K562 (cell line): Measurements from ENCODE around the gene VWA3B. TPM values are rescaled to one million over a fixed set of nuclear protein-coding genes. Genes with fewer than 3 reads are reported as not detected.
A peak's percentile ranks its signal among the peaks of the same experiment; 100 is the strongest.

Experiments
- ATAC-seq: fragments of 200-7000 bp; cut with Tn5 transposase; 3 replicates; pipeline ENCODE4 v1.9.1; 2020; ENCODE audit warnings: moderate library complexity
- BruUV-seq: library from RNA; stranded (reverse); fragments of 400-500 nt; replicated peaks from 2 replicates; lab custom pipeline; 2021; lab: Mats Ljungman, UMichigan
- CTCF ChIA-PET: fragments of 300-600 bp; formaldehyde crosslinking; extraction: SDS; loops from one replicate; lab custom pipeline; 2021; ENCODE audit warnings: low intra/inter-chr PET ratio; lab: Yijun Ruan, JAX
- POLR2A ChIA-PET: fragments of 300-600, 350-650 bp; sonication (Branson Sonifier 250); formaldehyde crosslinking; extraction: SDS; loops from one replicate; lab custom pipeline; 2021; ENCODE audit warnings: antibody characterized with exemption, inconsistent platforms; lab: Yijun Ruan, JAX
- DNase-seq, 4 experiments: peaks; one replicate each; pipeline versions ENCODE4 v3.0.0 to v3.0.0-alpha.2; 2011 to 2018; ENCODE audit warnings: low spot score in 3 of 4, mixed read lengths in 3 of 4; ENCODE audit errors: extremely low read depth in 1 of 4
- FAIRE-seq: peaks from 2 replicates; lab custom pipeline; 2011; peaks lifted over from hg19 to GRCh38; lab: Jason Lieb, UNC
- H2AFZ ChIP-seq: 2 replicates; pipeline ENCODE4 v1.6.0; 2011; ENCODE audit warnings: low read depth, low read length, control low read depth, inconsistent platforms
- H3K27ac ChIP-seq: fragments of 200-600 bp; 3 replicates; pipeline ENCODE4 v1.8.0; 2011; ENCODE audit warnings: low read depth, mild to moderate bottlenecking, control low read depth, inconsistent platforms, low read length, moderate library complexity, mixed read lengths; ENCODE audit errors: extremely low read depth
- H3K27me3 ChIP-seq, 2 experiments: fragments of 300-600 bp in 1 of 2; 2 replicates in 1 of 2; 3 replicates in 1 of 2; pipeline versions ENCODE4 v1.6.0 to v1.8.0; 2011; ENCODE audit warnings: inconsistent platforms in 2 of 2, low read length in 2 of 2, mild to moderate bottlenecking in 1 of 2, mixed read lengths in 1 of 2, moderate library complexity in 1 of 2; ENCODE audit not compliant: control insufficient read depth in 2 of 2, insufficient read depth in 2 of 2
- H3K36me3 ChIP-seq: fragments of 300-600 bp; 3 replicates; pipeline ENCODE4 v1.8.0; 2011; ENCODE audit warnings: mild to moderate bottlenecking, low read length, inconsistent platforms; ENCODE audit not compliant: control insufficient read depth, insufficient read depth
- H3K4me1 ChIP-seq, 2 experiments: fragments of 200-600 bp in 1 of 2; replicated peaks in 1 of 2; 2 replicates in 1 of 2; 3 replicates in 1 of 2; pipeline versions ENCODE4 v1.5.1 to v1.8.0; 2011; ENCODE audit warnings: inconsistent platforms in 2 of 2, low read length in 2 of 2, mild to moderate bottlenecking in 1 of 2, mixed read lengths in 1 of 2, moderate library complexity in 1 of 2; ENCODE audit not compliant: control insufficient read depth in 2 of 2, insufficient read depth in 2 of 2
- H3K4me2 ChIP-seq: 2 replicates; pipeline ENCODE4 v1.6.1; 2011; ENCODE audit warnings: low read length, control low read depth, inconsistent platforms, mixed read lengths; ENCODE audit not compliant: insufficient read depth
- H3K4me3 ChIP-seq: fragments of 200-600 bp; sonication (generic), shearing (Covaris generic); 2 replicates; pipeline ENCODE4 v1.5.1; 2016; ENCODE audit warnings: control low read depth, inconsistent platforms
- H3K79me2 ChIP-seq: fragments of 200-600 bp; 3 replicates; pipeline ENCODE4 v1.8.0; 2011; ENCODE audit warnings: low read length, inconsistent platforms; ENCODE audit not compliant: control insufficient read depth, insufficient read depth
- H3K9ac ChIP-seq, 2 experiments: 2 replicates each; pipeline versions ENCODE4 v1.6.0 to v1.6.1; 2011; ENCODE audit warnings: low read depth in 2 of 2, low read length in 2 of 2, control low read depth in 1 of 2, inconsistent platforms in 1 of 2, mild to moderate bottlenecking in 1 of 2, mixed read lengths in 1 of 2; ENCODE audit not compliant: insufficient read depth in 1 of 2
- H3K9me1 ChIP-seq: one replicate; pipeline ENCODE4 v1.6.0; 2011; ENCODE audit warnings: inconsistent platforms, mild to moderate bottlenecking, low read length, moderate library complexity; ENCODE audit not compliant: control insufficient read depth, insufficient read depth
- H3K9me3 ChIP-seq: replicated peaks from 2 replicates; pipeline ENCODE4 v1.5.1; 2011; ENCODE audit warnings: low read depth, low read length, inconsistent platforms; ENCODE audit not compliant: control insufficient read depth, insufficient read depth
- H4K20me1 ChIP-seq: replicated peaks from 2 replicates; pipeline ENCODE4 v1.6.1; 2011; ENCODE audit warnings: low read length, inconsistent platforms, mixed read lengths; ENCODE audit not compliant: control insufficient read depth, insufficient read depth
- BMI1 ChIP-seq: fragments of 150-350 bp; IDR thresholded peaks from 2 replicates; pipeline ENCODE4 v1.6.1; 2014; ENCODE audit warnings: low read length
- CBX2 ChIP-seq: fragments of 200-600 bp; sonication (generic); IDR thresholded peaks from one replicate; pipeline ENCODE4 v1.6.1; 2012; ENCODE audit warnings: mild to moderate bottlenecking, low read length, inconsistent platforms; ENCODE audit not compliant: insufficient read depth, poor library complexity, severe bottlenecking
- CEBPB ChIP-seq: fragments of 450-650 bp; IDR thresholded peaks from 2 replicates; pipeline ENCODE4 v1.6.1; 2016; ENCODE audit warnings: missing genetic modification characterization, missing compliant biosample characterization
- GTF2F1 ChIP-seq: IDR thresholded peaks from 2 replicates; pipeline ENCODE4 v1.6.1; 2011; ENCODE audit warnings: low read depth, low read length, improper control_type of control experiment
- MIER1 ChIP-seq: fragments of 450-650 bp; IDR thresholded peaks from 2 replicates; pipeline ENCODE4 v1.6.1; 2016; ENCODE audit warnings: antibody characterized with exemption, mild to moderate bottlenecking, low read depth
- NFYB ChIP-seq: IDR thresholded peaks from 2 replicates; pipeline ENCODE4 v1.6.1; 2011; ENCODE audit warnings: mild to moderate bottlenecking, moderate library complexity; ENCODE audit not compliant: insufficient read length; ENCODE audit errors: extremely low read depth
- TOE1 ChIP-seq, 2 experiments: fragments of 450-650 bp in 1 of 2; sonication (generic) in 1 of 2; formaldehyde crosslinking in 1 of 2; IDR thresholded peaks; 2 replicates each; pipeline versions ENCODE4 v1.7.1 to v1.8.0; 2016 to 2022; ENCODE audit warnings: borderline replicate concordance in 2 of 2, mild to moderate bottlenecking in 2 of 2, antibody characterized with exemption in 1 of 2, inconsistent platforms in 1 of 2, low read depth in 1 of 2, missing genetic modification reagents in 1 of 2, moderate library complexity in 1 of 2
- ZFP30 ChIP-seq: fragments of 250-450 bp; sonication (Bioruptor Pico); IDR thresholded peaks from 2 replicates; pipeline ENCODE4 v1.8.0; 2022; ENCODE audit warnings: moderate library complexity, mild to moderate bottlenecking, inconsistent platforms, borderline replicate concordance
- ZNF75A ChIP-seq: fragments of 450-650 bp; formaldehyde crosslinking; IDR thresholded peaks from 2 replicates; pipeline ENCODE4 v1.4.0; 2020; ENCODE audit warnings: mild to moderate bottlenecking
- WGBS: fragments of 100-300 bp; shearing (Covaris generic); methylation state at CpG from one replicate; pipeline ENCODE4 v1.1.6; 2016; ENCODE audit warnings: low coverage, mixed read lengths; ENCODE audit not compliant: insufficient coverage; ENCODE audit errors: missing lambda C conversion rate; 5-methylcytosine and 5-hydroxymethylcytosine counted together
- in situ Hi-C: fragments of 300-500 bp; cut with MboI; formaldehyde crosslinking; loops from 4 replicates; pipeline ENCODE4 v1.15.0; 2018; ENCODE audit warnings: inconsistent platforms, mixed read lengths
- intact Hi-C: fragments of 100-400 bp; cut with micrococcal nuclease; formaldehyde crosslinking; loops from 2 replicates; pipeline ENCODE4 v1.14.2; 2022
- polyA plus RNA-seq, 8 experiments: library from polyadenylated mRNA; depleted of rRNA in 4 of 8; stranded (reverse) in 5 of 8; unstranded in 3 of 8; fragments of >200 nt; fragmentation: Nextera tagmentation in 2 of 8; fragmentation: Illumina TruSeq in 1 of 8; extraction: Ambion mirVana in 2 of 8; extraction: Trizol in 1 of 8; gene quantifications; 2 replicates each; pipeline versions ENCODE4 v1.2.1 to v1.2.3, GENCODE V29; 2011 to 2014; ENCODE audit warnings: inconsistent platforms in 1 of 8, missing spikeins in 1 of 8
- total RNA-seq, 7 experiments: library from RNA; depleted of rRNA in 6 of 7; stranded (reverse); fragments of >200 nt in 6 of 7; fragmentation: Illumina TruSeq in 2 of 7; extraction: Trizol in 2 of 7; gene quantifications; 2 replicates each; pipeline versions ENCODE4 v1.2.1 to v1.2.3, GENCODE V29; 2011 to 2021; ENCODE audit warnings: low replicate concordance in 1 of 7
- TF ChIP-seq, protein P1 (sequence below): fragments of 450-650 bp; IDR thresholded peaks from 2 replicates; pipeline ENCODE4 v1.6.1; 2016
- TF ChIP-seq, protein P2 (sequence below): sonication (generic); formaldehyde crosslinking; IDR thresholded peaks from 2 replicates; pipeline ENCODE4 v1.8.0; 2022; ENCODE audit warnings: mild to moderate bottlenecking, missing genetic modification reagents
- TF ChIP-seq, protein P3 (sequence below): fragments of 450-650 bp; formaldehyde crosslinking; IDR thresholded peaks from 2 replicates; pipeline ENCODE4 v1.4.0; 2020; ENCODE audit warnings: mild to moderate bottlenecking, moderate library complexity
- TF ChIP-seq, protein P4 (sequence below): sonication (generic); formaldehyde crosslinking; IDR thresholded peaks from 2 replicates; pipeline ENCODE4 v1.8.1; 2023; ENCODE audit warnings: mild to moderate bottlenecking, missing genetic modification reagents, moderate library complexity
- TF ChIP-seq, protein P5 (sequence below): fragments of 150-350 bp; IDR thresholded peaks from 2 replicates; pipeline ENCODE4 v1.6.1; 2014; ENCODE audit warnings: low read depth, mild to moderate bottlenecking, low read length, borderline replicate concordance

The VWA3B gene
- total and polyA plus RNA-seq, 9 of the 15 experiments (the other 6 are each of a cell fraction or from before 2014, with no cell fraction given), result not detected

DNA sequence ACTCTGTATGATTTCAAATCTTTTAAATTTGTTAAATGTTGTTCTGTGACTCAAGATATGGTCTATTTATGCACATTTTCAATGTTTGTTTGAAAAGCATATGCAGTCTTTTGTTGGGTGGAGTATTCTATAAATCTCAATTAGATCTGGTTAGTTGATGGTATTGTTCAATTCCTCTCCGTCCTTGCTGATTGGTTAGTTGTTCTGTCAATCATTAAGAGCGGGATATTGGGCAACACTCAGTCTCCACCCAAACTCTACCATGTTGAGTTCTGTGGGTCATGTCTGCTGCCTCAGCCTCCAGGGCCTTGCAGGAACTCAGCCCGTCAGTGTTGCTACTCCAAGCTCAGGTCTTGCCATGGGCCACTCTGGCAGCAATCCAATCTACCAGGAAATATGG is 118.9 kb downstream of the VWA3B start:
- no peaks in the 10 kb centered on the region for H3K9me1 ChIP-seq
- peak; percentile 17 for TF ChIP-seq NFYB
- TF ChIP-seq, protein P1, sequence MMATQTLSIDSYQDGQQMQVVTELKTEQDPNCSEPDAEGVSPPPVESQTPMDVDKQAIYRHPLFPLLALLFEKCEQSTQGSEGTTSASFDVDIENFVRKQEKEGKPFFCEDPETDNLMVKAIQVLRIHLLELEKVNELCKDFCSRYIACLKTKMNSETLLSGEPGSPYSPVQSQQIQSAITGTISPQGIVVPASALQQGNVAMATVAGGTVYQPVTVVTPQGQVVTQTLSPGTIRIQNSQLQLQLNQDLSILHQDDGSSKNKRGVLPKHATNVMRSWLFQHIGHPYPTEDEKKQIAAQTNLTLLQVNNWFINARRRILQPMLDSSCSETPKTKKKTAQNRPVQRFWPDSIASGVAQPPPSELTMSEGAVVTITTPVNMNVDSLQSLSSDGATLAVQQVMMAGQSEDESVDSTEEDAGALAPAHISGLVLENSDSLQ, result peak; percentile 78
- TF ChIP-seq ZNF75A (CRISPR knock-in tag), result no peak
- peak; percentile 37; the same call in 1 of the 2 replicates for TF ChIP-seq CEBPB (tag)
- TF ChIP-seq, protein P2, sequence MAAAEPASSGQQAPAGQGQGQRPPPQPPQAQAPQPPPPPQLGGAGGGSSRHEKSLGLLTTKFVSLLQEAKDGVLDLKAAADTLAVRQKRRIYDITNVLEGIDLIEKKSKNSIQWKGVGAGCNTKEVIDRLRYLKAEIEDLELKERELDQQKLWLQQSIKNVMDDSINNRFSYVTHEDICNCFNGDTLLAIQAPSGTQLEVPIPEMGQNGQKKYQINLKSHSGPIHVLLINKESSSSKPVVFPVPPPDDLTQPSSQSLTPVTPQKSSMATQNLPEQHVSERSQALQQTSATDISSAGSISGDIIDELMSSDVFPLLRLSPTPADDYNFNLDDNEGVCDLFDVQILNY (CRISPR knock-in tag), result no peak
- TF ChIP-seq MIER1, result no peak
- no peak for TF ChIP-seq ZFP30 (CRISPR knock-in tag)
- TF ChIP-seq BMI1, result no peak
- TF ChIP-seq, protein P3, sequence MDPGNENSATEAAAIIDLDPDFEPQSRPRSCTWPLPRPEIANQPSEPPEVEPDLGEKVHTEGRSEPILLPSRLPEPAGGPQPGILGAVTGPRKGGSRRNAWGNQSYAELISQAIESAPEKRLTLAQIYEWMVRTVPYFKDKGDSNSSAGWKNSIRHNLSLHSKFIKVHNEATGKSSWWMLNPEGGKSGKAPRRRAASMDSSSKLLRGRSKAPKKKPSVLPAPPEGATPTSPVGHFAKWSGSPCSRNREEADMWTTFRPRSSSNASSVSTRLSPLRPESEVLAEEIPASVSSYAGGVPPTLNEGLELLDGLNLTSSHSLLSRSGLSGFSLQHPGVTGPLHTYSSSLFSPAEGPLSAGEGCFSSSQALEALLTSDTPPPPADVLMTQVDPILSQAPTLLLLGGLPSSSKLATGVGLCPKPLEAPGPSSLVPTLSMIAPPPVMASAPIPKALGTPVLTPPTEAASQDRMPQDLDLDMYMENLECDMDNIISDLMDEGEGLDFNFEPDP (CRISPR knock-in tag), result no peak
- TF ChIP-seq GTF2F1, result no peak
- TF ChIP-seq, protein P4, sequence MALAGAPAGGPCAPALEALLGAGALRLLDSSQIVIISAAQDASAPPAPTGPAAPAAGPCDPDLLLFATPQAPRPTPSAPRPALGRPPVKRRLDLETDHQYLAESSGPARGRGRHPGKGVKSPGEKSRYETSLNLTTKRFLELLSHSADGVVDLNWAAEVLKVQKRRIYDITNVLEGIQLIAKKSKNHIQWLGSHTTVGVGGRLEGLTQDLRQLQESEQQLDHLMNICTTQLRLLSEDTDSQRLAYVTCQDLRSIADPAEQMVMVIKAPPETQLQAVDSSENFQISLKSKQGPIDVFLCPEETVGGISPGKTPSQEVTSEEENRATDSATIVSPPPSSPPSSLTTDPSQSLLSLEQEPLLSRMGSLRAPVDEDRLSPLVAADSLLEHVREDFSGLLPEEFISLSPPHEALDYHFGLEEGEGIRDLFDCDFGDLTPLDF, result no peak
- no peak for TF ChIP-seq CBX2
- no peak for TF ChIP-seq TOE1 (IDR thresholded peaks at IDR 0.05; ENCODE audit: borderline replicate concordance)
- no peak for TF ChIP-seq TOE1 (CRISPR knock-in tag; IDR thresholded peaks at IDR 0.05; ENCODE audit: borderline replicate concordance, low read depth)
- TF ChIP-seq, protein P5, sequence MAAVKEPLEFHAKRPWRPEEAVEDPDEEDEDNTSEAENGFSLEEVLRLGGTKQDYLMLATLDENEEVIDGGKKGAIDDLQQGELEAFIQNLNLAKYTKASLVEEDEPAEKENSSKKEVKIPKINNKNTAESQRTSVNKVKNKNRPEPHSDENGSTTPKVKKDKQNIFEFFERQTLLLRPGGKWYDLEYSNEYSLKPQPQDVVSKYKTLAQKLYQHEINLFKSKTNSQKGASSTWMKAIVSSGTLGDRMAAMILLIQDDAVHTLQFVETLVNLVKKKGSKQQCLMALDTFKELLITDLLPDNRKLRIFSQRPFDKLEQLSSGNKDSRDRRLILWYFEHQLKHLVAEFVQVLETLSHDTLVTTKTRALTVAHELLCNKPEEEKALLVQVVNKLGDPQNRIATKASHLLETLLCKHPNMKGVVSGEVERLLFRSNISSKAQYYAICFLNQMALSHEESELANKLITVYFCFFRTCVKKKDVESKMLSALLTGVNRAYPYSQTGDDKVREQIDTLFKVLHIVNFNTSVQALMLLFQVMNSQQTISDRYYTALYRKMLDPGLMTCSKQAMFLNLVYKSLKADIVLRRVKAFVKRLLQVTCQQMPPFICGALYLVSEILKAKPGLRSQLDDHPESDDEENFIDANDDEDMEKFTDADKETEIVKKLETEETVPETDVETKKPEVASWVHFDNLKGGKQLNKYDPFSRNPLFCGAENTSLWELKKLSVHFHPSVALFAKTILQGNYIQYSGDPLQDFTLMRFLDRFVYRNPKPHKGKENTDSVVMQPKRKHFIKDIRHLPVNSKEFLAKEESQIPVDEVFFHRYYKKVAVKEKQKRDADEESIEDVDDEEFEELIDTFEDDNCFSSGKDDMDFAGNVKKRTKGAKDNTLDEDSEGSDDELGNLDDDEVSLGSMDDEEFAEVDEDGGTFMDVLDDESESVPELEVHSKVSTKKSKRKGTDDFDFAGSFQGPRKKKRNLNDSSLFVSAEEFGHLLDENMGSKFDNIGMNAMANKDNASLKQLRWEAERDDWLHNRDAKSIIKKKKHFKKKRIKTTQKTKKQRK, result no peak
- TF ChIP-seq, all 486 proteins: peak for 3
- ATAC-seq (no peak), DNase-seq (no peak), FAIRE-seq (no peak)
- Histone ChIP-seq H3K27me3 (peaks cover 0 to 4% of the 10 kb centered on the region in 2 experiments; a peak in 1 of 5 replicates), H3K4me1 (no peaks in the 10 kb centered on the region), H3K79me2 (no peaks in the 10 kb centered on the region), H4K20me1 (no peaks in the 10 kb centered on the region), H3K36me3 (no peaks in the 10 kb centered on the region), H3K4me3 (no peak overlapping the region), H3K27ac (no peak overlapping the region), H3K4me2 (no peak overlapping the region), H3K9me3 (no peaks in the 10 kb centered on the region), H3K9ac (no peak overlapping the region), H2AFZ (no peak overlapping the region)
- intact Hi-C loops, result no loop called here
- CTCF ChIA-PET, result no interaction called here
- WGBS, result 0% methylated on average over 3 of the region's 3 CpGs
- POLR2A ChIA-PET, result no interaction called here
- in situ Hi-C loops, result no loop called here
- no TSS peak for BruUV-seq
